GM23248 (cell line): ENCODE measurements around the gene ISY1.

Experiments
- EZH2 ChIP-seq: fragments of 200-600 bp; sonication (generic); IDR thresholded peaks from 2 replicates; pipeline ENCODE4 v1.6.1; 2018; ENCODE audit warnings: antibody characterized with exemption, mild to moderate bottlenecking; ENCODE audit not compliant: insufficient read depth, poor library complexity, severe bottlenecking
- EZH2phosphoT487 ChIP-seq: fragments of 200-600 bp; sonication (generic); IDR thresholded peaks from 2 replicates; pipeline ENCODE4 v1.6.1; 2018; ENCODE audit warnings: antibody characterized with exemption, moderate library complexity, mild to moderate bottlenecking, low read depth; ENCODE audit not compliant: insufficient read depth

- TF ChIP-seq EZH2phosphoT487 (no peak), EZH2 (no peak)
Measured at GRCh38 chr3:129139911-129140310, 21.0 kb downstream of the ISY1 start.
